Adrenal gland (tissue), 5 donors: ENCODE data around the gene SLC45A2.

Experiments used
- CTCF ChIP-seq, 6 experiments: fragments of 450-650 bp in 4 of 6; fragments of 200-600 bp in 2 of 6; sonication (generic) in 1 of 6; IDR thresholded peaks; 1 replicate in 5 of 6; 2 replicates in 1 of 6; pipeline versions ENCODE4 v1.5.1 to v1.8.0; 2016 to 2021; ENCODE audit warnings: antibody characterized with exemption in 6 of 6, mild to moderate bottlenecking in 2 of 6, moderate library complexity in 1 of 6
- POLR2A ChIP-seq, 2 donors: fragments of 450-650 bp; IDR thresholded peaks; one replicate each; pipeline ENCODE4 v1.6.1; 2017; ENCODE audit warnings: antibody characterized with exemption in 2 of 2, mild to moderate bottlenecking in 2 of 2, moderate library complexity in 1 of 2
- donor health status: DM: no; HTN: no; CAD: no.

- TF ChIP-seq CTCF (IDR thresholded peaks at IDR 0.05) (no peak), POLR2A (IDR thresholded peaks at IDR 0.05) (no peak)
Measured at GRCh38 chr5:33903118-33903517, 81.4 kb downstream of the SLC45A2 start.
